GM12878 (cell line): Measurements from ENCODE around the gene SNAP47. TPM values are rescaled to one million over a fixed set of nuclear protein-coding genes. Genes with fewer than 3 reads are reported as not detected.

Source experiments
- ASH2L ChIP-seq: fragments of 300-600, 200-600 bp; sonication (generic); IDR thresholded peaks from 2 replicates; pipeline ENCODE4 v1.6.1; 2017; ENCODE audit warnings: low read depth, mild to moderate bottlenecking, borderline replicate concordance
- BRCA1 ChIP-seq: IDR thresholded peaks from 2 replicates; pipeline ENCODE4 v1.6.1; 2011; ENCODE audit warnings: low read depth, low read length, improper control_type of control experiment
- E2F8 ChIP-seq: fragments of 450-650 bp; IDR thresholded peaks from 2 replicates; pipeline ENCODE4 v1.6.1; 2018; ENCODE audit warnings: mild to moderate bottlenecking, low read depth, moderate library complexity; ENCODE audit not compliant: partially characterized antibody
- IKZF2 ChIP-seq, 2 experiments: fragments of 450-650 bp; IDR thresholded peaks; 2 replicates each; pipeline ENCODE4 v1.6.1; 2017; ENCODE audit warnings: mild to moderate bottlenecking in 2 of 2, moderate library complexity in 2 of 2
- IRF4 ChIP-seq: IDR thresholded peaks from 2 replicates; pipeline ENCODE4 v1.6.1; 2011; ENCODE audit warnings: low read depth, low read length
- KLF5 ChIP-seq: fragments of 450-650 bp; IDR thresholded peaks from 2 replicates; pipeline ENCODE4 v1.6.1; 2014; ENCODE audit warnings: mild to moderate bottlenecking; ENCODE audit not compliant: partially characterized antibody
- NR2F1 ChIP-seq: fragments of 450-650 bp; conservative IDR thresholded peaks from 2 replicates; pipeline ENCODE4 v1.6.1; 2017; ENCODE audit warnings: mild to moderate bottlenecking
- PBX3 ChIP-seq: IDR thresholded peaks from 2 replicates; pipeline ENCODE4 v1.6.1; 2011; ENCODE audit warnings: mild to moderate bottlenecking, low read depth, low read length, moderate library complexity; ENCODE audit not compliant: insufficient replicate concordance
- RUNX3 ChIP-seq: IDR thresholded peaks from 2 replicates; pipeline ENCODE4 v1.6.1; 2012; ENCODE audit warnings: low read length, inconsistent platforms
- SPI1 ChIP-seq: IDR thresholded peaks from 2 replicates; pipeline ENCODE4 v1.6.1; 2011; ENCODE audit warnings: low read depth, mild to moderate bottlenecking, low read length, moderate library complexity, borderline replicate concordance; ENCODE audit not compliant: insufficient read depth
- SRF ChIP-seq, 2 experiments: IDR thresholded peaks; 2 replicates each; pipeline ENCODE4 v1.6.1; 2011; ENCODE audit warnings: low read depth in 2 of 2, low read length in 2 of 2, mild to moderate bottlenecking in 1 of 2, moderate library complexity in 1 of 2
- polyA plus RNA-seq, 11 experiments: library from polyadenylated mRNA; depleted of rRNA in 4 of 11; unstranded in 6 of 11; stranded (reverse) in 5 of 11; fragments of >200 nt; fragmentation: Nextera tagmentation in 4 of 11; fragmentation: Illumina TruSeq in 1 of 11; extraction: Ambion mirVana in 4 of 11; extraction: Trizol in 1 of 11; gene quantifications; 1 replicate in 1 of 11; 2 replicates in 10 of 11; pipeline versions ENCODE4 v1.2.1 to v1.2.3, GENCODE V29; 2011 to 2016; ENCODE audit warnings: inconsistent platforms in 2 of 11, missing spikeins in 2 of 11, low read depth in 1 of 11
- total RNA-seq, 4 experiments: library from RNA; depleted of rRNA in 3 of 4; stranded (reverse); fragments of >200 nt in 3 of 4; fragmentation: Illumina TruSeq in 1 of 4; extraction: Trizol in 1 of 4; gene quantifications; 2 replicates each; pipeline versions ENCODE4 v1.2.1 to v1.2.3, GENCODE V29; 2013 to 2021

Gene SNAP47
- total and polyA plus RNA-seq, 10 of the 15 experiments (the other 5 are each of a cell fraction or from before 2014, with no cell fraction given) = 1.3 to 39.6 (median 25.2) TPM

DNA sequence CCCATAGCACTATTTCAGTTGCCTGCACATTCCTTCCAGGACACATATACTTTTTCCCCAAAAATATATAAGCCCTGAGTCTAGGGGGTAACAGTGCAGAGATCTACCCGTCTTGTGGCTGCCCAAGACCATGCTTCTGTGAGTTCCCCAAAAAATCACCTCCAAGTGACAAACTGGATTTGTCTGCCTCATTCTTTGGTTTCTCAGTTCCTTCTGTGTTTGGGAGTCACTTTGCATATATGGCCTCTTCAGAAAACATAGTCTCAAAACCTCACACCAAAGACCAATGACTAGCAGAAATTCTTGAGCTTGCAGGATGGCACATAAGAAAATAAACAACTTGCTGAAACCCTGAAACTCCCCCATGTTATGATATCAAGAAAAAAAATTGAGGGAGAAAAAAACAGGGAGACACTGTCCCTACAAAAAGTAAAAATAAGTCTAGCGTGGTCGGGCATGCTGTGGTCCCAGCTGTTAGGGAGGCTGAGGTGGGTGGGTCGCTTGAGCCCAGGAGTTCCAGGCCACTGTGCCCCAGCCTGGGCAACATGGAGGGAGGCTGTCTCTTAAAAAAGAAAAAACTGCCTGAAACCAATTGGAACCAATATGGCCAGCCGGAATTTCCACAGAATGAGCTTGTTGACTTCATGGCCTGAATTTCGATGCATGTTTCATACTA lies 8.2 kb upstream of the SNAP47 start (continued):
- TF ChIP-seq KLF5 = no peak
- no peak for TF ChIP-seq ASH2L
- peak; percentile 34; the same call in 1 of the 2 replicates for TF ChIP-seq RUNX3
- 0 out of 4 replicates have a peak, but pooled peaks of 1 of the 2 experiments have one; percentile 26 for TF ChIP-seq IKZF2 (IDR thresholded peaks at IDR 0.05)
- no peak for TF ChIP-seq IRF4
- TF ChIP-seq BRCA1 = no peak
- no peak for TF ChIP-seq PBX3
- no peak for TF ChIP-seq NR2F1
- no peak for TF ChIP-seq E2F8
- TF ChIP-seq SRF (IDR thresholded peaks at IDR 0.05; ENCODE audit: low read depth in 2 of 2, low read length in 2 of 2) = no peak
- TF ChIP-seq SPI1 = peak; percentile 63; the same call in 1 of the 2 replicates
